ENCODE data around the gene ZNF48.

- TF ChIP-seq GABPA (IDR thresholded peaks at IDR 0.05; ENCODE audit: low read depth) (no peak), YY1 (IDR thresholded peaks at IDR 0.05; ENCODE audit: low read depth) (no peak), TCF12 (IDR thresholded peaks at IDR 0.05) (no peak), POLR2AphosphoS5 (IDR thresholded peaks at IDR 0.05; ENCODE audit: low read depth, low read length) (no peak), FOXM1 (IDR thresholded peaks at IDR 0.05; ENCODE audit: low read depth) (no peak), JUND (IDR thresholded peaks at IDR 0.05) (no peak), USF1 (IDR thresholded peaks at IDR 0.05; ENCODE audit: borderline replicate concordance, low read depth) (no peak), SIN3A (IDR thresholded peaks at IDR 0.05; ENCODE audit: borderline replicate concordance, low read depth, low read length) (no peak), ELF1 (IDR thresholded peaks at IDR 0.05) (no peak), SMC3 (IDR thresholded peaks at IDR 0.05; ENCODE audit: low read depth, low read length) (no peak)
- TF ChIP-seq, protein P1, sequence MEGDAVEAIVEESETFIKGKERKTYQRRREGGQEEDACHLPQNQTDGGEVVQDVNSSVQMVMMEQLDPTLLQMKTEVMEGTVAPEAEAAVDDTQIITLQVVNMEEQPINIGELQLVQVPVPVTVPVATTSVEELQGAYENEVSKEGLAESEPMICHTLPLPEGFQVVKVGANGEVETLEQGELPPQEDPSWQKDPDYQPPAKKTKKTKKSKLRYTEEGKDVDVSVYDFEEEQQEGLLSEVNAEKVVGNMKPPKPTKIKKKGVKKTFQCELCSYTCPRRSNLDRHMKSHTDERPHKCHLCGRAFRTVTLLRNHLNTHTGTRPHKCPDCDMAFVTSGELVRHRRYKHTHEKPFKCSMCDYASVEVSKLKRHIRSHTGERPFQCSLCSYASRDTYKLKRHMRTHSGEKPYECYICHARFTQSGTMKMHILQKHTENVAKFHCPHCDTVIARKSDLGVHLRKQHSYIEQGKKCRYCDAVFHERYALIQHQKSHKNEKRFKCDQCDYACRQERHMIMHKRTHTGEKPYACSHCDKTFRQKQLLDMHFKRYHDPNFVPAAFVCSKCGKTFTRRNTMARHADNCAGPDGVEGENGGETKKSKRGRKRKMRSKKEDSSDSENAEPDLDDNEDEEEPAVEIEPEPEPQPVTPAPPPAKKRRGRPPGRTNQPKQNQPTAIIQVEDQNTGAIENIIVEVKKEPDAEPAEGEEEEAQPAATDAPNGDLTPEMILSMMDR (IDR thresholded peaks at IDR 0.05), result no peak; the same call in 1 of the 2 replicates
These were observed 15.9 kb upstream of the ZNF48 start for GRCh38 chr16:30379158-30379783.

Data from SK-N-SH (cell line).